Hindlimb muscle (tissue), 1 donor: ENCODE results near the gene ACSL1. TPM values are rescaled to one million over a fixed set of nuclear protein-coding genes. Genes with fewer than 3 reads are reported as not detected.
"Not testable (repeated sequence)": the region's sequence is repeated elsewhere in the genome, so short reads cannot be mapped to it uniquely, and the experiment has no call there.

Source experiments
- DNase-seq: peaks from one replicate; pipeline ENCODE4 v3.0.0-alpha.2; 2013
- polyA plus RNA-seq: library from polyadenylated mRNA; unstranded; fragments of 120-200 nt; gene quantifications from one replicate; pipeline ENCODE4 v1.2.1, GENCODE V29; 2013; ENCODE audit not compliant: insufficient read length

Gene ACSL1
- polyA plus RNA-seq: 72.4 TPM

DNA sequence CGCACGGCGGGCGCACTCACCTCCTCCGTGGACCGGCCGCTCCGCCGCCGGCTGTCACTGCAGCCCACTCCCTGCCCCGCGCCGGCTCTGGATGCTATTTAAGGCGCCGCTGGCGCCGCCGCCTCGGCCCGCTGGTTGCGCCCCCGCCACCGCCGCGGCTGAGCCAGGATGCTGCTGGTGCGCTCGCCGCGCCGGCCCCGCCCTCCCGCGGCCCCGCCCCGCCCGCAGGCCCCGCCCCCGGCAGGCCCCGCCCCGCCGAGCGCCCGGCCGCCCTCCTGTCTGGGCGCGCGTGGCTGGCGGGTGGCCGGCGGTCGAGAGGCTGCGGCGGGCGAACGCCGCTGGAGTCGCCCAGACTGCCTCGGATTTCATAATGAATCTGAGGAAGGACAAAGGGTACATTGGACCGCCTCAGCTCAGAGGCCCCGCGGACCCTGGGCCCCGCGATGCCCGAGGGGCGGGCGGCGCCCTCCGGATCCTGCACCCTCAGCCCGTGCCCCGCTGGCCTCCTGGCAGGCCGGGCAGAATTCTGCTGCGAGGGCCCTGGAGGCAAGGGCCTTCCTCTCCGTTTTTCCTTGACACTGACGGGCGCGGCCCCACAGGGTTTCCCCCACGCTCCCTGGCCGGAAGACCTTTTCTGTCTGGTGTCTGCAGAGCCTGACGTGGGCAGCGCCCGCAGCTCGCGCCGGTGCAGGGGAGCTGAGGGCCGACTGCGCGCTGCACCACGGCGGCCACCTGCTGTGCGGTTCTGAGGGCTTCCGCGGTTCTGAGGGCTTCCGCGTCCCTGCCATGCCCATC is at the start of gene ACSL1:
TSS of gene ACSL1 (minus strand) at position 73 of the 795 bp plus-strand sequence. CDS start 22,454 bp downstream, outside the sequence.
- peak; percentile 79 for DNase-seq

GRCh38 chr4:184873054-184873453 is 47.3 kb upstream of the ACSL1 start:
- DNase-seq: no peak

GRCh38 chr4:184870718-184871117 is 45.0 kb upstream of the ACSL1 start:
- DNase-seq: no peak

GRCh38 chr4:184868623-184869022 is 42.9 kb upstream of the ACSL1 start:
- no peak for DNase-seq

- no peak for DNase-seq
These were observed 38.1 kb upstream of the ACSL1 start for GRCh38 chr4:184863916-184864315.

DNA sequence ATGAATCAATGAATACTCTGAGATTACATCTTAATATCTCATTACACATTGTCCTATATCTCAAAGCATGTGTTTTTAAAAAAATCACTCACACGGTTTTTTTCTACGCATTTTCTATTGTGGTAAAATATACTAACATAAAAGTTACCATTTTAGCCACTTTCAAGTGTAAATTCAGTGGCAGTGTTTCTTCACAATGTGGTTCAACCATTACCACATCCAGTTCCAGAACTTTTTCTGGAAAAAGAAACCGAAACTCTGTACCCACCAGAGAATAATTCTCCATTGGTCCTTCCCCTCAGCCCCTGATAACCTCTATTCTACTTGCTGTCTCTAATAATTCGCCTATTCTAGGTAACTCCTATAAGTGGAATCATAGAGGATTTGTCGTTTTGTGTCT is 35.3 kb upstream of the ACSL1 start:
- no peak for DNase-seq

GRCh38 chr4:184860018-184860779 is 34.4 kb upstream of the ACSL1 start:
- no peak for DNase-seq

- DNase-seq: no peak
These were observed 31.8 kb upstream of the ACSL1 start for GRCh38 chr4:184857441-184858121.

- DNase-seq: no peak
These were observed 30.5 kb upstream of the ACSL1 start for GRCh38 chr4:184856277-184856609.

DNA sequence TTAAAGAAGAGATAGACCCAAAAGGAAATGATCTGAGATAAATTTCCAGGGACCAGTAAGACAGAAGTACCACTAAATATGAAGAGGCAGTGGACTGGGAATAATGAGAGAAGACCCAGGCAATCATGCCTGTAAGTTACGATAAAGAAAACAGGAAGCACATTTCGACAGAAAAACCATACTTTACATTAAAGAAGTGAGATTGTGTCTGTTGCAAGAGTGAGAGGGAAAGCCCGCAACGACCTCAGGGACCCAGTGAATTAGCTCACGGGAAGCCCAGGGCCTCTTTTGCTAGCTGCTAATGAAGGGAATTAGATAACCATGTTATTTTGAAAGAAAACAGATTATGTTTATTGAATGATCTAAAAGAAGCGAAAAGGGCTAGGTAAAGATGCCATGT is 28.9 kb upstream of the ACSL1 start:
- no peak for DNase-seq

DNA sequence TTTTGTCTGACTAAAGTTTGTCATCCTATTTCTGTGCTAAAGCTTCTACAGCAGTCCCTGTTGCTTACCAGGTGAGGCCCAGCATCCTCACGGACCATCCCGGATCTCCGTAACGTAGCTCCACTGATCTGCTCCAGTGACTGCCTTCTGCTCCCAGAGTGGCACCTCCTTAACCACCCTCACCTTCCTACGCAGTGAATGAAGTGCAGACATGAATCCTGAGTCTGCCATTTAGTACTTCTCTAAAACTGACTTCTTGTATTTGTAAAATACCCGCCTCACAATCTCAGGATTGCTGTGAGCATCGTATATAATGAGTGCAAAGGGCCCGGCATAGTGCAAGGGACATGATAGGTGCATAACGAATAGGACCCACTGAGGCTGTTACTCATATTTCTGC is 27.7 kb upstream of the ACSL1 start:
- no peak for DNase-seq

- no peak for DNase-seq
These were observed 26.1 kb upstream of the ACSL1 start for GRCh38 chr4:184851886-184852285.

GRCh38 chr4:184851200-184851541 is 25.4 kb upstream of the ACSL1 start:
- DNase-seq: no peak

DNA sequence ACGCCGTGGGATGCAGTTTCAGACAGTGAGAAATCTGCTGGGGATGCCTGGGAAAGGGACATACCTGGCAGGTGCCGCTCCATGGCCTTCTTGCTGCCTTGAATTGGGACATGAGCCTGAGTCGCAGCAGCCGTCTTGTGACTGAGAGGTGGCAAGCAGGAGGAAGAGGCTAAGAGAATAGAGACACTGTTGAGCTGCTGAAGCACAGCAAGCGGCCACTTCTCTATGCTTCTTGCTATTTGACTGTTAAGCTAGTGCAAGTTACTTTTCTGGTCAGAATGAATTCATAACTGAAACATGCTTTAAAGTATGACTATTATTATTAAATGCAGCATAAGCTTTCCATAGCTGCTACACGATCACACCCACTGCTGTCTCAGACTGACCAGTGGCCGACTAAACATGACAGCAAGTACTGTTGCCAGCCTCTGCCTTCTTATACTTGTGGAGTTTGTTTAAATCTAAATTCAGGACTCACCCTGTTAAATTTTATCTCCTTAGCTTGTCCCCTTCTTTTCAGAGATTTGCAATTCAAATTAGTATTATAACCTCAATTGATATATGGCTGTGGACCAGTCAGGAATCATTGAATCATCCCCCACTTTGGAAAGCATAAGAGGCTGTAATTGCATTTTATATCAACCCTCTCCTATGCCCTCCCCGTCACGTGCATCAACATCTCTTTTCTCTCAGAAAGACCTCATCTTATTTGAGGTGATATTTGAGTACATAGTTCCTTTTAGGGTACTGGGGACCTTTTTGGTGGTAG is 24.8 kb upstream of the ACSL1 start:
- DNase-seq: no peak

- no peak for DNase-seq
These were observed 24.2 kb upstream of the ACSL1 start for GRCh38 chr4:184850018-184850417.

DNA sequence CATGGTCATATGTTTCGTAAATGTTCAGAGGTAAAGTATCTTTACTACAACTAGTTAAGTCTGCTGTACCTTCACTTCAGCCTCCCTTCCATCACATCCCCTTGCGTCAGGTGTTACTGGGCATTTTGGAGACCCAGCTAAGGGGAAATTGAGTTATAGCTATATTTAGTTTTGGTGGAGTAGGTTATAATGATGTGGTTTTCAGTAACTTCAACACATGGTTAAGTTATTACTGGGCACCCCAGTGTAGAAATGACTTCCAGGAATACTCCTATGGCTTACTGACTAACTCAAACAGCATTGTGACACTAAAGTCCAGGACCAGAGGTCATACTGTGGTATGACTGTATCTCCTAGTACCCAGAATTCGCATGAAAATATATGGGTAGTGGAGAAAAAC is 23.4 kb upstream of the ACSL1 start:
- DNase-seq: no peak

DNA sequence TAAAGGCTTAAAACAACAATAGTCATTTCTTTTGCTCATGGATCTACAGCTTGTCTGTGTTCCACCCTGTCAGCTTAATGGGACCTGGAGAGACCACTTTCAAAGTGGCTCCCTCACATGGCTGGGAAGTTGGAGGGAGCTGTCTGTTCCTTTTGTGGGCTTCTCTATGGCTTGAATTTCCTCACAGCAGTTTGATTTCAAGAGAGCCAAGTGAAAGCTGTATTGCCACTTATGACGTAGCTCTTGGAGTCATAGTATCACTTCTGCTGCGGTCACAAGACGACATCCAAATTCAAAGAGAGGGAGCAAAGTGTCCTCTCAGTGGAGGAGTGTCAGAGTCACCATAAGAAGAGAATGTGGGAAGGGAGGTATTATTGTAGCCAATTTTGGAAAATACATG is 22.7 kb upstream of the ACSL1 start:
- peak; percentile 27 for DNase-seq

GRCh38 chr4:184846531-184846930 is 20.8 kb upstream of the ACSL1 start:
- DNase-seq: no peak

GRCh38 chr4:184845367-184846021 is 19.7 kb upstream of the ACSL1 start:
- peak; percentile 26 for DNase-seq

DNA sequence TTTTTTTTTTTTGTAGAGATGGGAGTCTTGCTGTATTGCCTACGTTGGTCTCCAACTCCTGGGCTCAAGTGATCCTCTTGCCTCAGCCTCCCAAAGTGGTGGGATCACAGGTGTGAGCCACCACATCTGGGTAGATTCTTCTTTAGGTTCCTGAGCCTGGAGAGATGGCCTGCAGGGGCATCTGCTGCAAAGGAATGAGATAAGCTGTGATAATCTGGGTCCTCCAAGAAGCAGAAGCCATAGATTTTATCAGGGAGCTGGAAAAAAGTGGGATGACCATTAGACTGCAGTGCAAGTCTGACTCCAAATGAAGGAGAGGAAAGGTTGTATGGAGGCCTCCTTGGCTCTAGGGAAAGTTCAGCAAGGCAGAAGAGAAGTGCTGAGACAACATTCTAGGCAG is 19.0 kb upstream of the ACSL1 start:
- no peak for DNase-seq

DNA sequence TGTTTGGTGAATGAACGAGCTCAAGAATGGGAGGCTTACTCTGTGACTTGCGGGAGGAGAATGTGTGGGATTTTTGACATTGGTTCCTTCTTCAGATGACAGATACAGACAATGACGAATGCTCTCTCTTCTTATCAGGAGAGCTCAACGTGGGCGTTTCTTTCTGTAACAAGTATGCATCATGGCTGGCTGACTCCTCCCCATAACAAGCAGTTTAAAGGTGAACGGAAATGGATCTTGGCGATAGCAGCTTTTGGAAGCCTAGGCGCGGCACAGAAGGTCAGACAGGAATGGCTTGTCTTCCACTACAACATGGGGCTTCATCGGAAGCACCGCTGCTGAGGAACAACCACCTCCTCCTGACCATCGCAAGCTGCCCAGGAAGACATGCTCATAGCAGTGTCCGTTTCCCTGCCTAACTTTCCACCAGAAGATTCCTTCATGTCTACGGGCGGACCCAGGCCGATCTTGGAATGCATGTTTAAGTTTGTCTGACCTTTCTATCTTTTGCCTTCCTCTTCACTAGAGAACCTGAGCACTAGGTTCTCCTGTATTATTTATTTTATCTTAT is 18.3 kb upstream of the ACSL1 start:
- DNase-seq: no peak

DNA sequence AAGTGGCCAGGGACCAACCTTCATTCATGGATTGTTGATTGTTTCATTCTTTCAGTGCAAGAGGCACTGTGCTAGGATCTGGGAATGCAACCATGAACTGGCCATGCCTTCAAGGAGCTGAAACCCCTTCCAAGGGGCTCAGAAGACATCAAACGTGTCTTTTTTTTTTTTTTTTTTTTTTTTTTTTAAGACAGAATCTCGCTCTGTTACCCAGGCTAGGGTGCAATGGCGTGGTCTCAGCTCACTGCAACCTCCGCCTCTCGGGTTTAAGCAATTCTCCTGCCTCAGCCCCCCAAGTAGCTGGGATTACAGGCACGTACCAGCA is 13.3 kb upstream of the ACSL1 start:
- not testable (repeated sequence) for DNase-seq
